Cerebellar cortex (tissue), 1 donor: ENCODE measurements around the gene GUCA1A.
"Not testable (repeated sequence)": the region's sequence is repeated elsewhere in the genome, so short reads cannot be mapped to it uniquely, and the experiment has no call there.

Source experiments
- DNase-seq: peaks from one replicate; pipeline ENCODE4 v3.0.0-alpha.2; 2015; ENCODE audit warnings: low spot score

The GUCA1A gene

DNA sequence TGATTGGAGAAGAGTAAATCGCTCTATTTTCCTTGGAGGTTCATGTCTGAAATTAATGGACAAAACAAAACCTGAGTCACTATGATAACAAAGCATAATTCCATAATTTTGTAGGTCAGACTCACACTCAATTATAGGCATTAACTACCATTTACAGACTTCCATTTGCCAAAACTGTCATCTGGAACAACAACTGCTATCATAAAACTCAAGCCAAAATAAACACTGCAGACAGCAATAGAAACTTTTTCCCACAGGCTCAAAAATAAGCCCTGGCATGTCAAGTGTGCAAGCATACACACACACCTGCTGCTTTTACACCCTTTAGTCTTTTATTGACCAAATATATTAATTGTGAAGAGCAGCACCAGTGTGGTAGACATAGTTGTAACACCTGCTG lies 37.4 kb downstream of the GUCA1A start:
- no peak for DNase-seq

DNA sequence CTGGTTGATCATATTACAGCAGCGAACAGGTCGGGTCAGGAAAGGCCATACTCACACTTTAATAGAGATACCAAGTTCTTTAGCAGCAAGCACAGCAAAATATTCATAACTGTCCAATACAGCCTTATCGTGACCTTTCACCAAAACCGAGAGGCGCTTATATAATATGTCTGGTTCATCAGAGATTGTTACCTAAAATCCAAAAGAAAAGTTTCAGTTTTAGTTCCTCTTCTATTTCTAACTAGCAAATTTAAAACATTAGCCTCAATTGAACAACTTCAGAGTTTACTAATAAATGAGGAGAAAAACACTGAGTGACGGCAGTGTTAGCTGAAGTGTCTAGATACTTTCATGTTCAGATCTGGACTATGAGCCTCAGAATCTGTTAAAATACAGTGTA lies 38.6 kb downstream of the GUCA1A start:
- DNase-seq, result no peak

- DNase-seq, result no peak
Observed at GRCh38 chr6:42212442-42212841, 39.3 kb downstream of the GUCA1A start.

DNA sequence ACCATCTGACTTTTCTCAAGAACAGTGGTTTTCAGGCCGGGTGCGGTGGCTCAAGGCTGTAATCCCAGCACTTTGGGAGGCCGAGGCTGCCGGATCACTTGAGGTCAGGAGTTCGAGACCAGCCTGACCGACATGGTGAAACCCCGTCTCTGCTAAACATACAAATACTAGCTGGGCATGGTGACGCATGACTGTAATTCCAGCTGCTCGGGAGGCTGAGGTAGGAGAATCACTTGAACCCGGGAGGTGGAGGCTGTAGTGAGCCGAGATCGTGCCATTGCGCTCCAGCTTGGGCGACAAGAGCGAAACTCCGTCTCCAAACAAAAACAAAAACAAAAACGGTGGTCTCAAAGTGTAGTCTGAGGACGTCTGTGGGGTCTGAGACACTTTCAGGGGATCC lies 43.3 kb downstream of the GUCA1A start:
- DNase-seq, result not testable (repeated sequence)

DNA sequence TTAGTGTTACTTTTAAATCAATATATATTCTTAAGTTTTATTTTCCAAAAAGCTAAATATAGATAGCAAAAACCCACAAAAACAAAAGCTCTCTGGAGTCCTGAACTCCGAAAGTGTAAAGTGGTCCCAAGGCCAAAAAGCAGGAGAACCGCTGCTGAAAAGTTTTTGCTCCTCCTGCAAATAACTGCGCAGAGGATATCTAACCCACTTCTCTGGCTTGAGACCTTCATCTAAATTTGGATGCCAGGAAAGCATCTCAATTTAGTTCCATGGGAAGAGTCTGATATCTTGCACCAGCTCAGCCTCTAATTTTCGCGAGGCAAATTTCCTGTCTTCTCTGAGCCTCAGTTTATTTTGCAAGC lies 44.0 kb downstream of the GUCA1A start:
- no peak for DNase-seq

DNA sequence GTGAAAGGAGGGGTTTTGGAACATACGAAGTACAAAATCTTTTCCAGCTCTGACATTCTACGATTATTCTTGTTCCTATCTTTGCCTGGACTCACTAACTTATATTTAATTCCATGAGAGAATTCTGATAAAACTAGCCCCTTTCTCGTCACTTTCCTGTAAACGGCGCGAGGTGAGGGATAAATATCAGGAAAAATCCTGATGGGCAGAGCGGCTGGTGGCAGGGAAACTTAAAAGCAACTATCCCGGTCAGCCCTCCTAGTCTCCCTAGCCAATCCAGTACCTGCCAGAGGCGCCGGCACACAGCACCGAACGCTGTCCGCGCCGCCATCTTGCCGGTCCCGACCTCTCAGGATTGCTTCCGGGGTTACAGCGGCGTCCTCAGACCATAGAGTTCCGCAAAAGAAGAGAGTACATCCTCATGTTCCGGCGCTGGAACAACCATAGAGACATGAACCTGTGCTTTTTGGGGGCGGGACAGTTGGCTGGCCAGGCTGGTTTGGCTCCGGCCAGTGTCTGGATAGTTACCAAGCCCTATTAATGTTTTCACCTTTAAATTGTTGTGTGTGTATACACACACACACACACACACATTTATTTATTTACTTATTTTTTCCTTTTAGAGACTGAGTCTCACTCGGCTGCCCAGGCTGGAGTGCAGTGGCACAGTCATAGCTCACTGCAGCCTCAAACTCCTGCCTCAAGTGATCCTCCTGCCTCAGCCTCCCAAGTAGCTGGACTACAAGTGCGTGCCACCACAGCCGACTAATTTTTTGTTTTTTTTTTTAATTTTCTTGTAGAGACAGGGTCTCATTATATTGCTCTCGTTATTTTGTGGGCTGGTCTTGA lies 44.6 kb downstream of the GUCA1A start, which contains the start of gene MRPS10:
Gene MRPS10, minus strand, starts transcription at position 343 of the 849 bp plus-strand sequence. Its CDS starts 12 bp downstream, at position 331.
- peak; percentile 98 for DNase-seq

GRCh38 chr6:42220807-42221206 lies 47.6 kb downstream of the GUCA1A start:
- DNase-seq, result no peak

DNA sequence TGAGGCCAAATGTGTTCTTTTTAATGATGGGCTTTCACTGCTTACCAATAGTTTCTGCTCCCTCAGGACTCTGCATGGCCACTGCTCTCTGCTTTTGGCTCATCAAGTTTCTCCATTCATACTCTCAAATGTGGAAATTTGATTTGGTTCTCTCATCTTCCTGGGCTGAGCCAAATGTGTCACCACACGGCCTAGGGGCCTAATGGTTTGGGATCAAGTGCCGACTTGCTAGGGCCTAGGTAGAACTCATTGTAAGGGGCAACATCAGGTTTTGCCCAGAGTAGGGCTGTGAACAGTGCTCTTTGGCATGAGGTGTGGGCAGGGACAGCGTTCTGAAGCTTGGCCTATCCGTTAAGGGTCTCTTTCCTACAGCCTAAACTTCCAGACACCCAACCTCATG lies 48.4 kb downstream of the GUCA1A start:
- no peak for DNase-seq

DNA sequence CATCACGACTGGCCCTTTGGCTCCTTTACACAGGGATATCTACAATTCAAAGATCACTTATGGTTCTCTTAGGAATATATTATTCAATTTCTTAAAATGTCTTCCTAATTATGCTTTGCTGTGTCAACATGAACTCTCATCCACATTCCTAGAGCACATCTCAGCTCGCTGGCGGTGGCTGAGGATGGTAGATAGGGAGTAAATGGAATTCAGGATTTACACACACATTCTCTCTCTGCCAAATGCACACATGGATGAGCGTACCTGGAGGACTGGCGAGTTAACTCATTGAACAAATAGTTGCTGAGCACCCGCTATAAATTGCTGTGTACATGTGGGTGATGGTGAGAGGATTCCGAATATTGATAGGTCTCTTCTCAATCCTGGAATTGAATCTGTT lies 49.3 kb downstream of the GUCA1A start:
- no peak for DNase-seq

- no peak for DNase-seq
Observed at GRCh38 chr6:42224222-42225028, 51.3 kb downstream of the GUCA1A start.

GRCh38 chr6:42225029-42225339 lies 51.8 kb downstream of the GUCA1A start:
- DNase-seq, result no peak

DNA sequence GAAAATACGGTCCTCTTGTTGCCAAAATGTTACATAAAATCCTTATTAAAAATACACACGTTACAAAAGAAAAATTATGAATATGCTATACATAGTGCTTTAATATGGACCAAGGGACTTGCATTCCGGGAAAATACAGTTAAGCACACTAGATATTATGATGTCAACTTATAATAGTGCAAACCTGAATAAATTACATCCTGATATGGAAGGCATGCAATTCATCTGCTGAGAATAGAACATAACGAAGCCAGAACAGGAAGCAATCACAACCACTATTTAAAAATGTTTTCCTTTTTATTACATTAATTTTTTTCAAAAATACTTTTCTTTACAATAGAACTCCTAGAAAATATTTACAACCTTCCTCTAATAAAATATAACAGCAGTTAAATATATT lies 52.3 kb downstream of the GUCA1A start:
- DNase-seq, result no peak

- no peak for DNase-seq
Observed at GRCh38 chr6:42226161-42226611, 53.0 kb downstream of the GUCA1A start.

DNA sequence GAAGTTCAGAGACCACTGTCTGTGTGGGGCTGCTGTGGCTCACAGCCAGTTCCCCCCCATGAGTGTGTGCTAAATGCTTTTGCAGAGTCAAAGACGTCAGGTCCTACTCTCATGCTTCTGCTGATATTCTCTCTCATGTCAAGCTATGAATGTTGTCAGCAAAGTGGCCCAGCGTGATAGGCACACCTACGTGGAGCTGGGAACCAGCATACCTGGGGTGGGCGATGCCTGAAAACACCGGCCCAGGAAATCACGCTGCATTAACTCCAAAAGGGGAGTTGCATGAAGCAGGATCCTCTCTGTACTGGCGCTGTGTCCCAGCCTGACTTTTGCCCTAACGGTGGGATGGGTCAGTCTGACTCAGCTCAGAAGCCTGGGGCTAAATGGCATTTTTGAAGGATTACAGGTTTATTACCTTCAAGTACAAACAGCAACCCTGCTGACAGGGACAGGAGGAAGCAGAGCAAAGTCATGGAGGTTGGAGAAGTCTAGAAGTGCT lies 53.5 kb downstream of the GUCA1A start:
- DNase-seq, result peak; percentile 16

GRCh38 chr6:42227173-42227850 lies 54.1 kb downstream of the GUCA1A start:
- DNase-seq, result no peak

DNA sequence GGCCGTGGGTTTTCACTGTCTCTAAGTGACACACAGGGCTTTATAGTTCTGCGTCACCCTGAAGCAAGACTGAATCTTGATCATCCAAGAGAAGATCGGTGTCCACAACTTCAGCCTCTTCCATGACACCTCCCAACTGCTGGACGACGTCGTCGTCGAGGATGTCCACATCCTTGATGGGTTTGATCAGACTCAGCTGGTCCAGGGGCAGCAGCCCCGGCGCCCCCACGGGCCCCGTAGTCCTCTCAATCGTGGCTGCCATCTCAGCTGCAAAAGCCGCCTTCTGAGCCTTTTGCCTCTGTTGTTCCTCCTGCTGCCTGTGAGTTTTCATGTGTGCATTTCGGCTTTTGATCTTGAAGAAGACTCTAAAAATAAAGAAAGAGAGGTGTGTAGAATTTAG lies 55.1 kb downstream of the GUCA1A start:
- DNase-seq, result no peak
